Measurements from ENCODE around the gene PCDHB16. TPM values are rescaled to one million over a fixed set of nuclear protein-coding genes. Genes with fewer than 3 reads are reported as not detected.
"Not testable (repeated sequence)": the region's sequence is repeated elsewhere in the genome, so short reads cannot be mapped to it uniquely, and the experiment has no call there.

The PCDHB16 gene
- polyA plus RNA-seq (ENCODE audit: insufficient read length in 12 of 12) = 1 to 10 TPM in 11 of 12 donors, not detected in 1; 2.8 to 6.3 (median 3.9) TPM
- long read RNA-seq, donor 1, full-length matches to known transcripts = 4 of 4 reads
- long read RNA-seq, donor 1, partial matches to known transcripts = 0 of 4 reads
- long read RNA-seq, donor 1, other reads (novel, unspliced or antisense) = 0 of 4 reads
- long read RNA-seq, donor 2, full-length matches to known transcripts = 3 of 3 reads
- long read RNA-seq, donor 2, partial matches to known transcripts = 0 of 3 reads
- long read RNA-seq, donor 2, other reads (novel, unspliced or antisense) = 0 of 3 reads
- long read RNA-seq, donor 3, full-length matches to known transcripts = 1 of 1 reads
- long read RNA-seq, donor 3, partial matches to known transcripts = 0 of 1 reads
- long read RNA-seq, donor 3, other reads (novel, unspliced or antisense) = 0 of 1 reads
- long read RNA-seq, donor 4, full-length matches to known transcripts = 2 of 2 reads
- long read RNA-seq, donor 4, partial matches to known transcripts = 0 of 2 reads
- long read RNA-seq, donor 4, other reads (novel, unspliced or antisense) = 0 of 2 reads
- long read RNA-seq, donor 5, full-length matches to known transcripts = 13 of 13 reads
- long read RNA-seq, donor 5, partial matches to known transcripts = 0 of 13 reads
- long read RNA-seq, donor 5, other reads (novel, unspliced or antisense) = 0 of 13 reads
- long read RNA-seq, donor 6, full-length matches to known transcripts = 7 of 7 reads
- long read RNA-seq, donor 6, partial matches to known transcripts = 0 of 7 reads
- long read RNA-seq, donor 6, other reads (novel, unspliced or antisense) = 0 of 7 reads
- long read RNA-seq, donor 7, full-length matches to known transcripts = 6 of 6 reads
- long read RNA-seq, donor 7, partial matches to known transcripts = 0 of 6 reads
- long read RNA-seq, donor 7, other reads (novel, unspliced or antisense) = 0 of 6 reads
- long read RNA-seq, donor 8, full-length matches to known transcripts = 7 of 7 reads
- long read RNA-seq, donor 8, partial matches to known transcripts = 0 of 7 reads
- long read RNA-seq, donor 8, other reads (novel, unspliced or antisense) = 0 of 7 reads
- long read RNA-seq, donor 9, full-length matches to known transcripts = 5 of 5 reads
- long read RNA-seq, donor 9, partial matches to known transcripts = 0 of 5 reads
- long read RNA-seq, donor 9, other reads (novel, unspliced or antisense) = 0 of 5 reads
- long read RNA-seq, donor 10, full-length matches to known transcripts = 7 of 7 reads
- long read RNA-seq, donor 10, partial matches to known transcripts = 0 of 7 reads
- long read RNA-seq, donor 10, other reads (novel, unspliced or antisense) = 0 of 7 reads
- long read RNA-seq, donor 11, full-length matches to known transcripts = 5 of 5 reads
- long read RNA-seq, donor 11, partial matches to known transcripts = 0 of 5 reads
- long read RNA-seq, donor 11, other reads (novel, unspliced or antisense) = 0 of 5 reads

DNA sequence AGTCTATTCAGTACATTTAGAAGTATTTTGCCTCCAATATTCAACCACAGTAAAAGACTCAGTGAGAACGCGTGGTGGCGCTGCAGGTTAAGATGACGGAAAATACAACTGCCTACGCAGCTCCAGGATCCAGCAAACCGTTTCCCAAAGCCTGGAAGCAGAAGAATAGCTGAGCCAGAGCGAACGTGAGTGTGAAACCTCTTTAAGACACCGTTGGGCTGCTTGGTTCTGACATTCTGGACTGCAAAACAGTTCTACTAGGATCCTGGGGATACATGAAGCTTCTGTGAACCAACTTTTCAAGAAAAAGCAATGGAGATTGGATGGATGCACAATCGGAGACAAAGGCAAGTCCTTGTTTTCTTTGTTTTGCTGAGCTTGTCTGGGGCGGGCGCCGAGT, at the start of gene PCDHB16:
Gene PCDHB16, plus strand, starts transcription at position 140 of the 400 bp plus-strand sequence. Its CDS starts 173 bp downstream, at position 313.
- no peak for DNase-seq

GRCh38 chr5:141135030-141135717, 47.0 kb upstream of the PCDHB16 start, which contains the start of gene PCDHB5:
PCDHB5 (plus strand) TSS chr5:141135206; CDS start chr5:141135435, 229 bp downstream.
- peak; percentile 14 for DNase-seq

- no peak for DNase-seq
These were observed 46.4 kb upstream of the PCDHB16 start for GRCh38 chr5:141135718-141136266.

- not testable (repeated sequence) for DNase-seq
These were observed 44.8 kb upstream of the PCDHB16 start for GRCh38 chr5:141137346-141137745.

DNA sequence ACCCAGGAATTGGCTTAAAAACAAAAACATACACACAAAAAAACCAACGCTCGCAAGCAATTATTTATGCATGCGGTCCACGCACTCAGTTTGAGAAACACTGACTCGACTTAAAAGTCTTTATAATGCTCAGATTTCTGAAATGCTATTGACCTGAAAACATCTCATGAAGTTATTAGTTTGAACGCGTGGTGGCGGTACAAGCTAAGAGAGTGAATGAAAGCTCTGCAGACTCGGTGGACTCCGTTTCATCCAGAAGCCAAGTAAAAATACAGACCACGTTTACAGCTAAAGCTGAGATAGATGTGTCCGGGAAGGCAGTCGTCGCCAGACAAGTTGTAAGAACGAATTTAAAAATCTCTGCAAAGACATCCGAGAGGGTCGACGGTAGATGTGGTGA, 32.4 kb upstream of the PCDHB16 start, which contains the start of gene PCDHB6:
Gene PCDHB6, plus strand, starts transcription at position 246 of the 400 bp plus-strand sequence. CDS start 201 bp downstream, outside the sequence.
- peak; percentile 0 for DNase-seq

DNA sequence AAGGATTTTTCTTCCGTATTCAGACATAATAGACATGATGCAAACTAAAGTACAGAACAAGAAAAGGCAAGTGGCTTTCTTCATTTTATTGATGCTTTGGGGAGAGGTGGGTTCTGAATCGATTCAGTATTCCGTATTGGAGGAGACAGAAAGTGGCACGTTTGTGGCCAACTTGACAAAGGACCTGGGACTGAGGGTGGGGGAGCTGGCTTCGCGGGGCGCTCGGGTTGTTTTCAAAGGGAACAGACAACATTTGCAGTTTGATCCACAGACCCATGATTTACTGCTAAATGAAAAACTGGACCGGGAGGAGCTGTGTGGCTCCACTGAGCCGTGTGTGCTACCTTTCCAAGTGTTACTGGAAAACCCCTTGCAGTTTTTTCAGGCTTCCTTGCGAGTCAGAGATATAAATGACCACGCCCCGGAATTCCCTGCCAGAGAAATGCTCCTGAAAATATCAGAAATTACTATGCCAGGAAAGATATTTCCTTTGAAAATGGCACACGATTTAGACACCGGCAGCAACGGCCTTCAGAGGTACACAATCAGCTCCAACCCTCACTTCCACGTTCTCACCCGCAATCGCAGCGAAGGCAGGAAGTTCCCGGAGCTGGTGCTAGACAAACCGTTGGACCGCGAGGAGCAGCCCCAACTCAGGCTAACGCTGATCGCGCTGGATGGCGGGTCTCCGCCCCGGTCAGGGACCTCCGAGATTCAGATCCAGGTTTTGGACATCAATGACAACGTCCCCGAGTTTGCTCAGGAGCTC, 31.8 kb upstream of the PCDHB16 start:
- DNase-seq = no peak

DNA sequence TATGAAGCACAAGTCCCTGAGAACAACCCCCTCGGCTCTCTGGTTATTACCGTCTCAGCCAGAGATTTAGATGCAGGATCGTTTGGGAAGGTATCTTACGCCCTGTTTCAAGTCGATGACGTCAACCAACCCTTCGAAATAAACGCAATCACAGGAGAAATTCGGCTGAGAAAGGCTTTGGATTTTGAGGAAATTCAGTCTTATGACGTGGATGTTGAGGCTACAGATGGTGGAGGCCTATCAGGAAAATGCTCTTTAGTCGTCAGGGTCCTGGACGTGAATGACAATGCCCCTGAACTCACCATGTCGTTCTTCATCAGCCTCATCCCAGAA, 31.2 kb upstream of the PCDHB16 start:
- DNase-seq = no peak

DNA sequence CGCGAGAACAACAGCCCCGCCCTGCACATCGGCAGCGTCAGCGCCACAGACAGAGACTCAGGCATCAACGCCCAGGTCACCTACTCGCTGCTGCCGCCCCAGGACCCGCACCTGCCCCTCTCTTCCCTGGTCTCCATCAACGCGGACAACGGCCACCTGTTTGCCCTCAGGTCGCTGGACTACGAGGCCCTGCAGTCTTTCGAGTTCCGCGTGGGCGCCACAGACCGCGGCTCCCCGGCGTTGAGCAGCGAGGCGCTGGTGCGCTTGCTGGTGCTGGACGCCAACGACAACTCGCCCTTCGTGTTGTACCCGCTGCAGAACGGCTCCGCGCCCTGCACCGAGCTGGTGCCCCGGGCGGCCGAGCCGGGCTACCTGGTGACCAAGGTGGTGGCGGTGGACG, 30.6 kb upstream of the PCDHB16 start:
- not testable (repeated sequence) for DNase-seq

GRCh38 chr5:141152096-141152495, 30.1 kb upstream of the PCDHB16 start:
- not testable (repeated sequence) for DNase-seq

DNA sequence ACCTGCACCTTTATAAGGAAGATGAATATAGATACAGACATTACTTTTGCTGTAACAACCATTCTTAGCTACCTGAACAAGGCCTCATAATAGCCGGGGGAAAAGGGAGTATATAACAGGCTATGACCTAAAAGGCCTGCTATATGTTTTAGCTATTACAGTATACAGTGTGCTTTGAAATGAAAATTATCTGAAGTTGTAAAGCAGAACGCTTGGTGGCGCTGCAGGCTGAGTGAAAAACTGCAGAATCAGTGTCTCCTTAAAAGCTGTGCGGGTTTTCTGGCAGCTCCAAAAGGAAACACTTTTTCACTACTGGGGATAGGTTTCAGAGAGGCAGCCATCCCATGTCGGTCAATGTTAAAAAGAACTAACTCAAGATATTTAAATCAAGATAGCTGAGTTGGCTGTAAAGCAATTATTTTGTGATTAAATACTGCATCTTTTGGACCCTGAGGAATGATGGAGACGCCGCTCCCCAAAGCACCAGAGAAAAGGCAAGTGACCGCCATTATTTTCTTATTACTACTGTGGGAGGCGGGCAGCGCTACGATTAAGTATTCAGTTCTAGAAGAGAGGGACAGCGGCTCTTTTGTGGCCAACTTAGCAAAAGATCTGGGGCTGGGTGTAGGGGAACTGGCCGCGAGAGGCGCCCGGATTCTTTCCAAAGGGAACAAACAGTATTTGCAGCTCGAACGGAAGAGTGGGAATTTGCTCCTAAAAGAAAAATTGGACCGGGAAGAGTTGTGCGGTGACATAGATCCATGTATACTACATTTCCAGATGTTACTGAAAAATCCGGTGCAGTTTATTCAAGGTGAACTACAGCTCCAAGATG, 26.4 kb upstream of the PCDHB16 start:
- no peak for DNase-seq

DNA sequence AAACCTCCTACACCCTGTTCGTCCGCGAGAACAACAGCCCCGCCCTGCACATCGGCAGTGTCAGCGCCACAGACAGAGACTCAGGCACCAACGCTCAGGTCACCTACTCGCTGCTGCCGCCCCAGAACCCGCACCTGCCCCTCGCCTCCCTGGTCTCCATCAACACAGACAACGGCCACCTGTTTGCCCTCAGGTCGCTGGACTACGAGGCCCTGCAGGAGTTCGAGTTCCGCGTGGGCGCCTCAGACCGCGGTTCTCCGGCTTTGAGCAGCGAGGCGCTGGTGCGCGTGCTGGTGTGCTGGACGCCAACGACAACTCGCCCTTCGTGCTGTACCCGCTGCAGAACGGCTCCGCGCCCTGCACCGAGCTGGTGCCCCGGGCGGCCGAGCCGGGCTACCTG, 24.8 kb upstream of the PCDHB16 start:
- not testable (repeated sequence) for DNase-seq

DNA sequence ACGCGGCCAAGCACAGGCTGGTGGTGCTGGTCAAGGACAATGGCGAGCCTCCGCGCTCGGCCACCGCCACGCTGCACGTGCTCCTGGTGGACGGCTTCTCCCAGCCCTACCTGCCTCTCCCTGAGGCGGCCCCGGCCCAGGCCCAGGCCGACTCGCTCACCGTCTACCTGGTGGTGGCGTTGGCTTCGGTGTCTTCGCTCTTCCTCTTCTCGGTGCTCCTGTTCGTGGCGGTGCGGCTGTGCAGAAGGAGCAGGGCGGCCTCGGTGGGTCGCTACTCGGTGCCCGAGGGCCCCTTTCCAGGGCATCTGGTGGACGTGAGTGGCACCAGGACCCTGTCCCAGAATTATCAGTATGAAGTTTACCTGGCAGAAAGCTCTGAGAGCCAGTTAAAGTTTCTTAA, 24.3 kb upstream of the PCDHB16 start:
- not testable (repeated sequence) for DNase-seq

DNA sequence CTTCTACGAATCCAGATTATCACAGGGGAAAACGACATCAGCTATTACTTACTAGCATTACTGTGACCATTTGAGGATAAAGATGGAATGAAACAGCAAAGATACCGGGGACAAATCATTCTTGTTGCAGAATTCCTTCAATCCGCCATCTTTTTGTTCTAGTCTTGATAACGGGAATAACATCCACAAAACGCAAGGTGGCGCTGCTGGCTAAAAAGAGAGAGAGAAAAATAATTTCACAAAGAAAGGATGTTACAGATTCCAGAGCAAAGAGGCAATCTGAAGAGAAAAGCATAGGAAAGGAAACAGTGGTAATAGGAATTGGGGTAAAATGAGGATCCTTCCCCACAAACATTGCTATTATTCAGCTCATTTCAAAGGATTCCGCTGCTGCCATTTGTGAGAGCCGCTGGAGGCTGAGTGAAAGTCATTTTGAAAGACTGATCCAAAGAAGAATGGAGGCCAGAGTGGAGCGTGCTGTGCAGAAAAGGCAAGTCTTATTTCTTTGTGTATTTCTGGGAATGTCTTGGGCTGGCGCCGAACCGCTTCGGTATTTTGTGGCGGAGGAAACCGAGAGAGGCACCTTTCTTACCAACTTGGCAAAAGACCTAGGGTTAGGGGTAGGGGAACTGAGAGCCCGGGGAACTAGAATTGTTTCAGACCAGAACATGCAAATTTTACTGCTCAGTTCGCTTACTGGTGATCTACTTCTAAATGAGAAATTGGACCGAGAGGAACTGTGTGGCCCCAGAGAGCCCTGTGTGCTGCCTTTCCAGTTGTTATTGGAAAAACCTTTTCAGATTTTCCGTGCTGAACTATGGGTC, 9.6 kb upstream of the PCDHB16 start, which contains the start of gene PCDHB7:
Gene PCDHB7, plus strand, starts transcription at position 264 of the 824 bp plus-strand sequence. Its CDS starts 192 bp downstream, at position 456.
- DNase-seq = peak; percentile 18

- DNase-seq = not testable (repeated sequence)
These were observed 7.7 kb upstream of the PCDHB16 start for GRCh38 chr5:141174291-141175104.

DNA sequence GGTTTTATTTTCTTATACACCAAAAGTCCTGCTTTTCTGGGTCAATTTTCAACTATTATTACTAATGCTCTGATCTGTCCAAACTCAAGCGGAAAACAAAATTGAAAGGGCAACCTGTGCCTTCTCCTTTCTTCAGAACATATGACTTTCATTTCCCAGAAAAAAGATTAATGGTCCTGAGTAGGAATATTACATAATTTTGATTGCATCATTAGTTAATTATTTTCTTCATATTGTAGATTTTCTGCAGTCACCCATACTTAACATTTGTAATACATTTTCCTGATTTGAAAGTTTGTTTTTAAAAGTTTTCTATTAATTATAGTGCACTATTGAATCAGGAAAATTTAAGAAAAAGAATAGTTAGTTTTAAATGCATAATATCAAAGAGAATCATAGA, 6.3 kb upstream of the PCDHB16 start:
- DNase-seq = no peak

DNA sequence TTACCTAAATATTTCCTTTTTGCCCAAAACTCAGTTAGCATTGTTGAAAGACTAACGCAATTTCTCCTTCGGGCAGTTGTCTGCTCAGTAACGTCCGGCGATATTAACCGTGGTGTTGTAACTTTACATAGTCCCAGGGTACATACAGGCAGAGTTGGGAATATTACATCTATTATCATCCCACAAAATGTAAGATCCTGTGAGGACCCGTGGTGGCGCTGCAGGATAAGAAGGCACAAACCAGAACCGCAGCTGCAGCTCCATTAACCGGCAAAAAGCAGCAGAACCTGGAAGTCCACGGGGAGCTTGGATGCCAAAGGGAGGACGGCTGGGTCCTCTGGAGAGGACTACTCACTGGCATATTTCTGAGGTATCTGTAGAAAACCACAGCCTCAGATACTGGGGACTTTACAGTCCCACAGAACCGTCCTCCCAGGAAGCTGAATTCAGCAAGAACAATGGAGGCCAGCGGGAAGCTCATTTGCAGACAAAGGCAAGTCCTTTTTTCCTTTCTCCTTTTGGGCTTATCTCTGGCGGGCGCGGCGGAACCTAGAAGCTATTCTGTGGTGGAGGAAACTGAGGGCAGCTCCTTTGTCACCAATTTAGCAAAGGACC, 4.5 kb upstream of the PCDHB16 start, which contains the start of gene PCDHB8:
Gene PCDHB8, plus strand, starts transcription at position 214 of the 615 bp plus-strand sequence. Its CDS starts 245 bp downstream, at position 459.
- DNase-seq = not testable (repeated sequence)

Data from muscle of arm (tissue), 14 donors.